K562 (cell line): ENCODE measurements around the gene PRSS22. TPM values are rescaled to one million over a fixed set of nuclear protein-coding genes. Genes with fewer than 3 reads are reported as not detected.

Experiments used
- CHD4 ChIP-seq: fragments of 200-600 bp; sonication (generic); IDR thresholded peaks from 3 replicates; pipeline ENCODE4 v1.6.1; 2012; ENCODE audit warnings: low read depth, mild to moderate bottlenecking, mixed read lengths, low read length, inconsistent platforms; ENCODE audit not compliant: insufficient read depth, insufficient replicate concordance, poor library complexity, severe bottlenecking
- CXXC5 ChIP-seq: fragments of 250-450 bp; sonication (Bioruptor Pico); IDR thresholded peaks from 2 replicates; pipeline ENCODE4 v1.8.0; 2022; ENCODE audit warnings: inconsistent platforms, mild to moderate bottlenecking, moderate library complexity
- DEAF1 ChIP-seq: fragments of 450-650 bp; formaldehyde crosslinking; IDR thresholded peaks from 2 replicates; pipeline ENCODE4 v1.4.0; 2020; ENCODE audit warnings: mild to moderate bottlenecking, moderate library complexity
- ETV1 ChIP-seq: fragments of 450-650 bp; conservative IDR thresholded peaks from 2 replicates; pipeline ENCODE4 v1.6.1; 2016; ENCODE audit warnings: missing genetic modification characterization, control low read depth, low read depth, missing compliant biosample characterization
- FIP1L1 ChIP-seq: fragments of 200-400 bp; formaldehyde crosslinking; IDR thresholded peaks from 2 replicates; pipeline ENCODE4 v1.6.1; 2018; ENCODE audit warnings: mild to moderate bottlenecking, low read depth, low read length; ENCODE audit not compliant: poor library complexity, severe bottlenecking
- GTF2E2 ChIP-seq: fragments of 200-800 bp; sonication (Bioruptor generic); IDR thresholded peaks from 2 replicates; pipeline ENCODE4 v1.6.1; 2016; ENCODE audit warnings: missing genetic modification characterization, missing compliant biosample characterization
- MAX ChIP-seq: sonication (generic); formaldehyde crosslinking; IDR thresholded peaks from 2 replicates; pipeline ENCODE4 v1.9.0; 2022; ENCODE audit warnings: mild to moderate bottlenecking, missing genetic modification reagents
- NUFIP1 ChIP-seq: fragments of 450-650 bp; IDR thresholded peaks from 2 replicates; pipeline ENCODE4 v1.6.1; 2018; ENCODE audit not compliant: partially characterized antibody
- PTBP1 ChIP-seq: fragments of 200-400 bp; formaldehyde crosslinking; IDR thresholded peaks from 2 replicates; pipeline ENCODE4 v1.6.1; 2017; ENCODE audit warnings: low read depth, low read length
- SETDB1 ChIP-seq: IDR thresholded peaks from one replicate; pipeline ENCODE4 v1.6.1; 2012; ENCODE audit warnings: low read length, control low read depth, inconsistent platforms
- SIN3A ChIP-seq, 2 experiments: fragments of 150-350 bp in 1 of 2; IDR thresholded peaks; 2 replicates each; pipeline ENCODE4 v1.6.1; 2011 to 2016; ENCODE audit warnings: borderline replicate concordance in 2 of 2, low read depth in 2 of 2, low read length in 2 of 2, mild to moderate bottlenecking in 2 of 2, moderate library complexity in 2 of 2; ENCODE audit not compliant: control insufficient read depth in 1 of 2
- SIN3B ChIP-seq: fragments of 450-650 bp; IDR thresholded peaks from 2 replicates; pipeline ENCODE4 v1.6.1; 2017; ENCODE audit warnings: low read depth, mild to moderate bottlenecking, moderate library complexity
- SNAPC5 ChIP-seq: fragments of 250-450 bp; sonication (Bioruptor Pico); IDR thresholded peaks from 2 replicates; pipeline ENCODE4 v1.8.0; 2021; ENCODE audit warnings: moderate library complexity, mild to moderate bottlenecking, inconsistent platforms
- ZBTB5 ChIP-seq: fragments of 450-650 bp; IDR thresholded peaks from 2 replicates; pipeline ENCODE4 v1.6.1; 2017; ENCODE audit warnings: antibody characterized with exemption
- ZNF311 ChIP-seq: fragments of 250-450 bp; sonication (Bioruptor Pico); IDR thresholded peaks from 2 replicates; pipeline ENCODE4 v1.4.0; 2020; ENCODE audit warnings: mild to moderate bottlenecking, moderate library complexity
- ZNF609 ChIP-seq: sonication (generic); formaldehyde crosslinking; IDR thresholded peaks from 2 replicates; pipeline ENCODE4 v1.8.1; 2023; ENCODE audit warnings: missing genetic modification reagents, mild to moderate bottlenecking, borderline replicate concordance
- polyA plus RNA-seq, 8 experiments: library from polyadenylated mRNA; depleted of rRNA in 4 of 8; stranded (reverse) in 5 of 8; unstranded in 3 of 8; fragments of >200 nt; fragmentation: Nextera tagmentation in 2 of 8; fragmentation: Illumina TruSeq in 1 of 8; extraction: Ambion mirVana in 2 of 8; extraction: Trizol in 1 of 8; gene quantifications; 2 replicates each; pipeline versions ENCODE4 v1.2.1 to v1.2.3, GENCODE V29; 2011 to 2014; ENCODE audit warnings: inconsistent platforms in 1 of 8, missing spikeins in 1 of 8
- total RNA-seq, 7 experiments: library from RNA; depleted of rRNA in 6 of 7; stranded (reverse); fragments of >200 nt in 6 of 7; fragmentation: Illumina TruSeq in 2 of 7; extraction: Trizol in 2 of 7; gene quantifications; 2 replicates each; pipeline versions ENCODE4 v1.2.1 to v1.2.3, GENCODE V29; 2011 to 2021; ENCODE audit warnings: low replicate concordance in 1 of 7

The PRSS22 gene
- total and polyA plus RNA-seq, 9 of the 15 experiments (the other 6 are each of a cell fraction or from before 2014, with no cell fraction given), result 0.13 to 0.42 TPM; not detected in 7

GRCh38 chr16:2882650-2883457 is 24.9 kb upstream of the PRSS22 start, which contains the start of gene FLYWCH2 (continued):
- 0 out of 2 replicates have a peak, but pooled peaks have one; percentile 33 for TF ChIP-seq ZNF609 (CRISPR knock-in tag)
- TF ChIP-seq ZBTB5, result no peak
- no peak for TF ChIP-seq SNAPC5 (CRISPR knock-in tag)
- TF ChIP-seq DEAF1 (CRISPR knock-in tag), result no peak
- TF ChIP-seq NUFIP1, result no peak
- TF ChIP-seq GTF2E2 (tag), result no peak
- TF ChIP-seq ETV1, result no peak
- TF ChIP-seq CHD4, result no peak
- peak in 1 of 2 experiments; percentile 68; a peak in 2 of 4 replicates for TF ChIP-seq SIN3A (IDR thresholded peaks at IDR 0.05; ENCODE audit: borderline replicate concordance in 2 of 2, control insufficient read depth in 1 of 2, low read depth in 2 of 2, low read length in 2 of 2)
- TF ChIP-seq ZNF311 (CRISPR knock-in tag), result no peak
- peak; percentile 69 for TF ChIP-seq MAX
- TF ChIP-seq FIP1L1, result peak; percentile 86
- no peak for TF ChIP-seq SETDB1
- TF ChIP-seq PTBP1, result no peak
- TF ChIP-seq CXXC5, result peak; percentile 90
- no peak for TF ChIP-seq SIN3B
